ENCODE results near the gene LRFN2. TPM values are rescaled to one million over a fixed set of nuclear protein-coding genes. Genes with fewer than 3 reads are reported as not detected.

LRFN2 gene
- polyA plus RNA-seq, 1 donor from 2014 or later, result 14.8 TPM

- Histone ChIP-seq H2AFZ (ENCODE audit: low read depth, low read length) (no peak overlapping the region), H3K27me3 (ENCODE audit: insufficient read depth, low read depth, low read length) (no peaks in the 10 kb centered on the region), H3F3A (ENCODE audit: insufficient read depth, low read length, poor library complexity, severe bottlenecking) (no peaks in the 10 kb centered on the region), H3K9ac (ENCODE audit: low read length) (no peak overlapping the region), H3K4me3 (ENCODE audit: low read length) (no peak overlapping the region), H4K20me1 (ENCODE audit: insufficient read depth) (no peaks in the 10 kb centered on the region), H3K27ac (ENCODE audit: low read length) (no peak overlapping the region), H3K9me2 (ENCODE audit: insufficient read depth, low read length) (no peaks in the 10 kb centered on the region), H3K36me3 (ENCODE audit: insufficient read depth, low read length) (no peaks in the 10 kb centered on the region), H3K4me2 (ENCODE audit: low read length) (no peak overlapping the region), H3K9me3 (ENCODE audit: low read length) (no peaks in the 10 kb centered on the region), H3K79me2 (replicated peaks; ENCODE audit: insufficient read depth, low read length) (no peaks in the 10 kb centered on the region)
- TF ChIP-seq RAD21 (conservative IDR thresholded peaks at IDR 0.05) (no peak), REST (IDR thresholded peaks at IDR 0.05; ENCODE audit: borderline replicate concordance) (no peak), EZH2 (IDR thresholded peaks at IDR 0.05; ENCODE audit: borderline replicate concordance, insufficient read depth, low read length, poor library complexity, severe bottlenecking) (no peak), TAF1 (IDR thresholded peaks at IDR 0.05; ENCODE audit: low read depth) (no peak), MXI1 (conservative IDR thresholded peaks at IDR 0.05; ENCODE audit: poor library complexity, severe bottlenecking) (no peak), EP300 (conservative IDR thresholded peaks at IDR 0.05; ENCODE audit: poor library complexity, severe bottlenecking) (no peak), POLR2AphosphoS5 (IDR thresholded peaks at IDR 0.05) (no peak), CTCF (IDR thresholded peaks at IDR 0.05; ENCODE audit: poor library complexity, severe bottlenecking) (no peak), SMC3 (conservative IDR thresholded peaks at IDR 0.05; ENCODE audit: poor library complexity) (no peak)
Observed at GRCh38 chr6:40460380-40460779, 126.8 kb downstream of the LRFN2 start.

GRCh38 chr6:40457261-40457660 lies 129.9 kb downstream of the LRFN2 start:
- H3F3A ChIP-seq (ENCODE audit: insufficient read depth, low read length, poor library complexity, severe bottlenecking), result no peaks in the 10 kb centered on the region
- H4K20me1 ChIP-seq (ENCODE audit: insufficient read depth), result no peaks in the 10 kb centered on the region
- no peaks in the 10 kb centered on the region for H3K9me3 ChIP-seq (ENCODE audit: low read length)
- no peak overlapping the region for H3K9ac ChIP-seq (ENCODE audit: low read length)
- no peak for TF ChIP-seq MXI1 (conservative IDR thresholded peaks at IDR 0.05; ENCODE audit: poor library complexity, severe bottlenecking)
- no peak for TF ChIP-seq EZH2 (IDR thresholded peaks at IDR 0.05; ENCODE audit: borderline replicate concordance, insufficient read depth, low read length, poor library complexity, severe bottlenecking)
- TF ChIP-seq REST (IDR thresholded peaks at IDR 0.05; ENCODE audit: borderline replicate concordance), result no peak
- no peak for TF ChIP-seq SMC3 (conservative IDR thresholded peaks at IDR 0.05; ENCODE audit: poor library complexity)
- TF ChIP-seq RAD21 (conservative IDR thresholded peaks at IDR 0.05), result no peak
- no peak for TF ChIP-seq EP300 (conservative IDR thresholded peaks at IDR 0.05; ENCODE audit: poor library complexity, severe bottlenecking)
- no peak for TF ChIP-seq TAF1 (IDR thresholded peaks at IDR 0.05; ENCODE audit: low read depth)
- no peak for TF ChIP-seq POLR2AphosphoS5 (IDR thresholded peaks at IDR 0.05)
- TF ChIP-seq CTCF (IDR thresholded peaks at IDR 0.05; ENCODE audit: poor library complexity, severe bottlenecking), result no peak
- H3K27me3 ChIP-seq (ENCODE audit: insufficient read depth, low read depth, low read length), result no peaks in the 10 kb centered on the region
- H2AFZ ChIP-seq (ENCODE audit: low read depth, low read length), result no peak overlapping the region
- no peak overlapping the region for H3K27ac ChIP-seq (ENCODE audit: low read length)
- H3K4me2 ChIP-seq (ENCODE audit: low read length), result no peak overlapping the region
- no peaks in the 10 kb centered on the region for H3K9me2 ChIP-seq (ENCODE audit: insufficient read depth, low read length)
- H3K4me3 ChIP-seq (ENCODE audit: low read length), result no peak overlapping the region
- no peaks in the 10 kb centered on the region for H3K79me2 ChIP-seq (replicated peaks; ENCODE audit: insufficient read depth, low read length)
- H3K36me3 ChIP-seq (ENCODE audit: insufficient read depth, low read length), result no peaks in the 10 kb centered on the region

All from neural cell (in vitro differentiated cells).